Measurements from ENCODE around the gene MLLT1.

The MLLT1 gene

DNA sequence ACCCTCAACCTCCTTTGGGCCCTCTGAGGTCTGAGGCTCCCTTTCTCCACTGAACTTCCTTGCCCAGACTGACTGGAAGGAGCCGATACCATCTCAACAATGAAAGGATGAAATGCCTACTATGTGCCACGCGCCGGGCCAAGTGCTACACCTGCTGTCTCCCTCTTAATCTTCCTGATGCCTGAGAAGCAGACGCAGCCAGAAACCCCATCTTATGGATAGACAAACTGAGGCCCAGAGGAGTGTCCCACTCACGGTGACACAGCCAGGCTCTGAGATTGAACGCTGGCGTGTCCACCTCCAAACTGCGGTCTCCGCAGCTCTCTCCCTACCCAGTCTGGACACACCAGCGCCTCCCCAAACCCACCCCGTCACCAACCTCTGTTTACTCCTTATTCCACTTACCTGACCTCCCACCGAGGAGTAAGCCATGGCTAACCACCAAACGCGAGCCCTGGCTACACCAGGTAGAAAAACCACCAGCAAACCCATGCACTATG lies 20.9 kb downstream of the MLLT1 start:
- DNase-seq: no peak

- no peak for DNase-seq
Measured at GRCh38 chr19:6253954-6254733, 25.6 kb downstream of the MLLT1 start.

- DNase-seq: no peak
Measured at GRCh38 chr19:6252066-6252465, 27.7 kb downstream of the MLLT1 start.

- DNase-seq: no peak
Measured at GRCh38 chr19:6250909-6251308, 28.9 kb downstream of the MLLT1 start.

DNA sequence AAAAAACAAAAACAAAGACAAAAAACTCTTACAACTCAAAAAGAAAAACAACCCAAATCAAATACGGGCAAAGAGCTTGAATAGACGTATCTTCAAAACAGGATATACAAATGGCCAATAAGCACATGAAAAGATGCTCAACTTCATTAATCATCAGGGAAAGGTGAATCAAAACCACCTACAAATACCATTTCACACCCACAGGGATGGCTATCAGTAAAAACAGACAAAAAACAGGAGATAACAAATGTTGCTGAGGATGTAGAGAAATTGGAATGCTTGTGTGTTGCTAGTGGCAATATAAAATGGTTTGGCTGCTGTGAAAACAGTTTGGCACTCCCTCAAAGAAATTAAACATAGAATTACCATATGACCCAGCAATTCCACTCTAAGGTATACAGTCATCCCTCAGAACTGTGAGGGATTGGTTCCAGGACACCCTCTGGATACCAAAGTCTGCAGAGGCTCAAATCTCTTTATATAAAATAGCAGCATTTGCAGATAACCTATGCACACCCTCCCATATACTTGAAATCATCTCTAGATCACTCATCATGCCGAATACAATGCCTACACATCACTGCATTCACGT lies 29.7 kb downstream of the MLLT1 start:
- no peak for DNase-seq

DNA sequence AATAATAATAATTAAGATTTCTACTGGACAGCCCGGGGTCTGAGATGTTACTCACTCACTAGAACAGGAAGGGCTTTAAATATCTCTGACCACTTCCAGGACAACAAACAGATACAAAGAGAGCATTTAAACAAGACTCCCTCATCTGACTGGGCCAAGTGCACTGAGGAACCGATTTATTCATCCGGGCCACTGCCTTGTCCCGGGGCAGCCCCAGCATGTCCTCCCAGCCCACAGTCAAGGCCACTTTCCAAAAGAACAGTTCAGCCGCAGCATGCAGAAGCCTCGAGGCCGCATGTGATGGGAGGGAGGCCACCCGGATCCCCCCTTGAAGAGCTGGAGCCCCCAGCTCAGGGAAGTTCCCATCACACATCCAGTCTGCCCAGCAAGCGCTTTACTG lies 30.5 kb downstream of the MLLT1 start:
- DNase-seq: no peak

GRCh38 chr19:6248844-6249243 lies 30.9 kb downstream of the MLLT1 start:
- DNase-seq: no peak

DNA sequence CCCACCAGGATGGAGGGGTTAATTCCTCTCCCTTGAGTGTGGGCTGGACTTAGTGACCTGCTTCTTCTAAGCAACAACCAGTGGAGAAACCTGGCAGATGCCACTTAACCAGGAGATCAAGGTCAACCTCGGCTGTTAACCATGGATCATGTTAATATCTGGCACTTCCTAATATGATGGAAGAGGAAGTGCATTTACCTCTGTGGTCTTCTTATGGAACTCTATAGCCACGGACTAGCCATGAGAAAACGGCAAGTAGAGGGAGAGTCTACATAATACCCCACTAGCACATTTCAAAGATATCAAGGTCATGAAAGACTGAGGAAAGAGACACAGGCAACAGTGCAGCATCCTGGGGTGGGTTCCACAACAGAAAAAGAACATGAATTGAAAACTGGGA lies 31.4 kb downstream of the MLLT1 start:
- DNase-seq: no peak

DNA sequence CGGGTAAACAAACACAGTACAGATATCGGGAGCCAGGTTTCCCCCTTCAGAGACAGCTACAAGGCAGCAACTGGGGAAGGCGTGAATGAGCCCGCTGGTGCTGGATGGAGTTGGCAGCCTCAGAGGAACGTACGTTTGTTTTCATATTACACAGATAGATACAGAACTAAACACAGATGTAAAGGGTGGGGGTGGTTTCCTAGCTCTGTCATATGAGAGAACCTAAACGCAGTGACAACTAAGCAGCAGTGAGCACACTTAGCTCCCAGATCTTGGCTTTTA lies 32.8 kb downstream of the MLLT1 start:
- DNase-seq: no peak

GRCh38 chr19:6246174-6247006 lies 33.4 kb downstream of the MLLT1 start:
- DNase-seq: no peak

- no peak for DNase-seq
Measured at GRCh38 chr19:6242677-6243076, 37.1 kb downstream of the MLLT1 start.

DNA sequence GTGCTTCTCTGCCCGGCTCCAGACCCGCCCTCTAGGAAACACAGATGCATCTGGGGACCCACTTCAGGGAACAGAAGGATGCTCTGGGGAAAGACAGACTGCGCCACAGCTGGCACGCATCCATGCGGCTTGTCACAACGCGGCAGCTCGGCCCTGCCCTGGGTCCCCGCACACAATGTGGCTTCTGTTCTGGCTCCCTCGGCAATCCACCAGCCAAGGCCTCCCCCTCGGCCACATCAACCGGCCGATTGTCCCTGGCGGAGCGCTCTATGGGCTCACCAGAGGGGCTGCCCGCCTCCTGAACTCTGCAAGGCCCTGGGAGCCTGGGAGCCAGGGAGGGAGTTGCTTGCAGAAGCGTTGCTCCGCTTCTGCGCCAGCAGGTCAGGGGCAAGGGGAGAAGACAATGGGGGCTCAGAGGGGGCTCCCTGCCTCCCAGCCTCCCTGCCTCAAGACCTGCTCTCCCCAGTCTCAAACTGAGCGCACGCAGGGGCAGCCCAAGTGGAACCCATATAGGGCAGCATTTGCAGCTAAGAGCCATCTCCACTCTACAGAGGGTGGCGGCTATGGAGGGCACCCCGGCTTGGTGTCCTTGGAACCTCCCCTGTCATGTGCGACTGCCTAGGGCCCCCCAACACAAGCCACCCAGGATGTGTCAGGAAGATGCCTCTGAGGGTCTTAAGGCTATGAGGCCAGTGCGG lies 37.9 kb downstream of the MLLT1 start:
- no peak for DNase-seq

- no peak for DNase-seq
Measured at GRCh38 chr19:6241056-6241455, 38.7 kb downstream of the MLLT1 start.

- no peak for DNase-seq
Measured at GRCh38 chr19:6239871-6240676, 39.7 kb downstream of the MLLT1 start.

DNA sequence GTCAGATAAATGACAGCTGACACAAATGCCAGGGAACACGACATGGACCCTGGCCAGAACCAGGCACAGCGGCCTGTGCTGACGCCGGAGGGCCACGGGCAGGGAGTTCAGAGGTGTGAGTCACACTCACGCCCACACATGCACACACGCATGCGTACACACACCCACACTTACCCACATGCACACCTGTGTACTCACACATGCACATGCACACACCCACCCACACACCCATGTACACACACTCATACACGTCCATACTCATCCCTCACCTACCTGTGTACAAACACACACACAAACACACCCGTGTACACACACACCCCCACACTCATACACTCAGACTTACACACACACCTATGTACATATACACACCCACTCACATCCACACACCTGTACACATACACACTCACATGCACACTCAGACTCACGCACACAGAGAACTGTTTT lies 40.4 kb downstream of the MLLT1 start:
- DNase-seq: no peak

- DNase-seq: no peak
Measured at GRCh38 chr19:6238643-6239281, 41.0 kb downstream of the MLLT1 start.

DNA sequence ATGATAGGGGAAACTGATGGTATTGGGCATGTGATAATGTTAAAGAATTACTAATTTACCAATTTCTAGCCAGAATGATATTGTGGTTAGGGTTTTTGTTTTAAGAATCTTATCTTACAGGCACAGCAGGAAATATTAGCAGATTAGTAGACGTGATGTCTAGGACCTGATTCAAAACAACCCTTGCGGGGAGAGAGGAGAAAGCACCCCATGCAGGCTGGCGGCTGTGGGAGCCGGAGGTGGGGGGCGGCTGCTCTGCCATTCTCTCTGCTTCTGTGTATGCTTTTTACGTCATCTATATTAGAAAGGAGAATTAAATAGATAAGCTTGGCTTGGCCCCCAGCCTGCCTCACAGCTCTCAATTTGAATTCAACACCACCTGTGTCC lies 41.5 kb downstream of the MLLT1 start:
- DNase-seq: no peak

- no peak for DNase-seq
Measured at GRCh38 chr19:6236310-6237291, 43.2 kb downstream of the MLLT1 start.

DNA sequence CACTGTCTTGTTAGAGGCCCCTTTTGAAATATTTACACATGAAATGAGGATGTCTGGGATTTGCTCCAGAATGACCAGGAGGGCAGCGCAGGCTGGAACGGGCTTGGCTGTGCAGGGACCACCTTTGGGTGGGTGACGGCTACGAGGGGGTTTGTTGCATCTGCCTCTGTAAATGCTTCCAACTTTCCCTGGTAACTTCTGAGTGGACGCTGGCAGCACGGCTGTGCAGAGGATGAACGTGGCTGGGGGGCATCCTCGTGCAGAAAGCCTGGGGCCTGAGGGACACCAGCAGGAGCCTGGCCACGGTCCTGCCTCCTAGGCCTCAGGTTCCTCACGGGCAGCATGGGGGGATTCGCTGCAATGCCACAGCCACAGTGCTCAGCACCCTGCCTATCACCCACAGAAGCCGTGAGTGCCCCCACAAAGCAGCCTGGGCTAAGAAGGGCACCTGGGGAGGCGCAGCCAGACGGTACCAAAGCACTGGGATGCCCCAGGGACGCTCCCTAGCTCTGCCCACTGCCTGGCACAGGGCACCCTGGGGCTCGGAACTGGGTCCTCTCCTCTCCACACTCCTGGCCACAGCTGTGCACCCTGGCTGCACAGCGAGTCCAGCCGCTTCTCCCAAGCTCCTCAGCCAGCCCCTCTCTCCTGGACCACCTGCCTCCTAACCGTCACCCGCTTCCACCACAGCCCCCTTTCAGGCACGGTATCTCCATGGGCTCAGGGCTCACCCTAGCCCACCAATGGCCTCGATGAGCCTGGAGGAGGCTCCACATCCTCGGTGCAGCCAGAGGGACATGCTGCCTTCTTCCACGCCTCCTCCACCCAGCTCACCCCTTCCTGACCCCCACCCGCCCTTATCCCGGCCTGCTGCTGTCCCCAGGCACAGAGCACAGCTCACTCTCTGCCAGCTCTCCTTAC lies 44.5 kb downstream of the MLLT1 start:
- DNase-seq: no peak
